Neuronal stem cell (in vitro differentiated cells): Measurements from ENCODE around the gene OBP2B.
A peak's percentile ranks its signal among the peaks of the same experiment; 100 is the strongest.

Source experiments
- DNase-seq: peaks from one replicate; pipeline ENCODE4 v3.0.0-alpha.2; 2013; ENCODE audit warnings: low spot score
- H2AFZ ChIP-seq: one replicate; pipeline ENCODE4 v1.6.1; 2013; ENCODE audit warnings: mild to moderate bottlenecking, low read length, inconsistent platforms
- H2AK5ac ChIP-seq: 2 replicates; pipeline ENCODE4 v1.6.1; 2013; ENCODE audit warnings: low read depth, mild to moderate bottlenecking, inconsistent platforms, low read length, moderate library complexity, mixed read lengths
- H2BK120ac ChIP-seq: 2 replicates; pipeline ENCODE4 v1.6.1; 2013; ENCODE audit warnings: low read depth, mild to moderate bottlenecking, inconsistent platforms, low read length, moderate library complexity, mixed read lengths
- H2BK12ac ChIP-seq: one replicate; pipeline ENCODE4 v1.6.1; 2013; ENCODE audit warnings: low read length, inconsistent platforms
- H2BK15ac ChIP-seq: 2 replicates; pipeline ENCODE4 v1.6.1; 2013; ENCODE audit warnings: mild to moderate bottlenecking, low read length, inconsistent platforms, mixed read lengths
- H2BK5ac ChIP-seq: one replicate; pipeline ENCODE4 v1.6.1; 2013; ENCODE audit warnings: inconsistent platforms, mild to moderate bottlenecking, low read length, moderate library complexity
- H3K14ac ChIP-seq: one replicate; pipeline ENCODE4 v1.6.1; 2013; ENCODE audit warnings: low read length, inconsistent platforms
- H3K18ac ChIP-seq: 2 replicates; pipeline ENCODE4 v1.6.1; 2013; ENCODE audit warnings: low read length, inconsistent platforms
- H3K23ac ChIP-seq: 2 replicates; pipeline ENCODE4 v1.6.1; 2013; ENCODE audit warnings: low read depth, mild to moderate bottlenecking, mixed read lengths, low read length, inconsistent platforms; ENCODE audit not compliant: poor library complexity
- H3K27ac ChIP-seq: replicated peaks from 3 replicates; pipeline ENCODE4 v1.5.1; 2013; ENCODE audit warnings: low read length, inconsistent platforms
- H3K27me3 ChIP-seq, 3 experiments: 2 replicates each; pipeline ENCODE4 v1.6.1; 2013; ENCODE audit warnings: low read length in 3 of 3, mild to moderate bottlenecking in 2 of 3, inconsistent platforms in 1 of 3, low read depth in 1 of 3, mixed read lengths in 1 of 3, moderate library complexity in 1 of 3; ENCODE audit not compliant: control insufficient read depth in 3 of 3, insufficient read depth in 3 of 3
- H3K36me3 ChIP-seq, 2 donors: replicated peaks in 1 of 2; 2 replicates each; pipeline ENCODE4 v1.6.1; 2013; ENCODE audit warnings: low read length in 2 of 2; ENCODE audit not compliant: control insufficient read depth in 2 of 2, insufficient read depth in 2 of 2
- H3K4ac ChIP-seq: 2 replicates; pipeline ENCODE4 v1.6.1; 2013; ENCODE audit warnings: inconsistent platforms, mild to moderate bottlenecking, low read length, moderate library complexity
- H3K4me1 ChIP-seq, 2 donors: 1 replicate in 1 of 2; 2 replicates in 1 of 2; pipeline ENCODE4 v1.6.1; 2013; ENCODE audit warnings: low read length in 2 of 2, low read depth in 1 of 2; ENCODE audit not compliant: control insufficient read depth in 2 of 2, insufficient read depth in 1 of 2
- H3K4me2 ChIP-seq: one replicate; pipeline ENCODE4 v1.6.1; 2013; ENCODE audit warnings: mild to moderate bottlenecking, low read length, inconsistent platforms; ENCODE audit not compliant: insufficient read depth, poor library complexity, severe bottlenecking
- H3K4me3 ChIP-seq, 2 donors: 2 replicates each; pipeline ENCODE4 v1.5.1; 2013; ENCODE audit warnings: low read length in 2 of 2, mild to moderate bottlenecking in 2 of 2, inconsistent platforms in 1 of 2, moderate library complexity in 1 of 2
- H3K79me1 ChIP-seq: one replicate; pipeline ENCODE4 v1.6.1; 2013; ENCODE audit warnings: low read depth, mild to moderate bottlenecking, inconsistent platforms, low read length, moderate library complexity
- H3K9ac ChIP-seq: one replicate; pipeline ENCODE4 v1.6.1; 2013; ENCODE audit warnings: mild to moderate bottlenecking, low read depth, low read length, inconsistent platforms; ENCODE audit not compliant: poor library complexity
- H3K9me3 ChIP-seq, 2 donors: replicated peaks in 1 of 2; 2 replicates each; pipeline versions ENCODE3 to v1.6.1; 2013; ENCODE audit warnings: low read length in 2 of 2, mild to moderate bottlenecking in 2 of 2, inconsistent platforms in 1 of 2, low read depth in 1 of 2, mixed read lengths in 1 of 2, moderate library complexity in 1 of 2; ENCODE audit not compliant: control insufficient read depth in 2 of 2, insufficient read depth in 1 of 2
- H4K8ac ChIP-seq: one replicate; pipeline ENCODE4 v1.6.1; 2013; ENCODE audit warnings: low read depth, mild to moderate bottlenecking, inconsistent platforms, low read length, moderate library complexity
- H4K91ac ChIP-seq: one replicate; pipeline ENCODE4 v1.6.1; 2013; ENCODE audit warnings: low read length, low read depth, mild to moderate bottlenecking, inconsistent platforms; ENCODE audit not compliant: poor library complexity
- WGBS, 2 donors: extraction: QIAGEN DNeasy Blood & Tissue Kit; methylation state at CpG; one replicate each; pipeline ENCODE4 v1.1.7; 2013; ENCODE audit warnings: missing lambda C conversion rate in 2 of 2, mixed read lengths in 1 of 2; ENCODE audit not compliant: insufficient read length in 2 of 2, insufficient replicate concordance in 1 of 2; ENCODE audit errors: extremely low coverage in 2 of 2; 5-methylcytosine and 5-hydroxymethylcytosine counted together

OBP2B gene

DNA sequence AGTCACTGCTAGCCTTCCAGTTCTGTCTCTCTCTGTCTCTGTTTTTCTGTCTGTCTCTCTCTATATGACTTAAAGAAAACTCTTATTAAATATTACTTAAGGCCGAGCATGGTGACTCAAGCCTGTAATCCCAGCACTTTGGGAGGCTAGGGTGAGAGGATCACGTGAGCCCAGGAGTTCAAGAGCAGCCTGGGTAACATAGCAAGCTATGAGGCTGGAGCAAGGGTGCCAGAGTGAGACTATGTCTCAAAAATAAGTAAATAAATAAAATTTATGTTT lies 43.7 kb downstream of the OBP2B start:
- no CpG with 5 or more reads among the region's 2 CpGs for WGBS, 2 donors
- Histone ChIP-seq H2BK15ac (no peak overlapping the region), H3K27me3 (peaks cover 0 to 62% (median 23%) of the 10 kb centered on the region in 3 experiments), H2BK12ac (no peak overlapping the region), H3K4me3 (no peak overlapping the region), H4K8ac (no peak overlapping the region), H3K4ac (no peak overlapping the region), H2AFZ (no peak overlapping the region), H3K18ac (no peak overlapping the region), H3K4me2 (no peak overlapping the region), H3K23ac (no peak overlapping the region), H3K4me1 (peaks cover 4 to 9% of the 10 kb centered on the region in 2 donors), H3K9ac (no peak overlapping the region), H3K27ac (no peak overlapping the region), H3K9me3 (no peaks in the 10 kb centered on the region), H2AK5ac (no peak overlapping the region), H3K14ac (no peak overlapping the region), H3K36me3 (no peaks in the 10 kb centered on the region), H2BK5ac (no peak overlapping the region), H3K79me1 (peaks cover 1% of the 10 kb centered on the region), H2BK120ac (no peak overlapping the region), H4K91ac (no peak overlapping the region)
- no peak for DNase-seq

DNA sequence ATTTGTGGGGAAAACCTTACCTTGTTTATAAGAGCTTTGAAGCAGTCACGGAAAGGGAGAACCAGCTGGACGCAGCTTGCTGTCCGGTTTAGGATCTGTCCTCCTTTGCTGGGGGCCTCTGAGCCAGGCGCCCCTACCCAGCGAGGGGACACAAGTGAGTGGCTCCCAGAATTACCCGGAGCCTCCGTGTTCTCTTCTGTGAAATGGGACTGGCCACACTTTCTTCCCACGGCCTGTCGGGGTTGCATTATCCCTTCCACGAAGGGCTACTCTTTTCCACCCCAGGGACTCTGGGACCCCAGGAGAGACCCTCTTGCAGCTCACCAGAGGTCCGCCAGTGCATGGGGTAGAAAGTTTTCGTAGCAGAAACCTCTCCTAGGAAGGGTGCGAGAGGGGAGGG lies 44.9 kb downstream of the OBP2B start:
- H3K18ac ChIP-seq, result peak overlapping the region; percentile 84
- no peak overlapping the region for H3K14ac ChIP-seq
- no peak overlapping the region for H2AK5ac ChIP-seq
- H3K27ac ChIP-seq, result no peak overlapping the region
- H3K4me2 ChIP-seq, result peak overlapping the region; percentile 90
- no peaks in the 10 kb centered on the region for H3K36me3 ChIP-seq
- peak overlapping the region; percentile 92 for H3K9ac ChIP-seq
- H3K4me3 ChIP-seq, result peak overlapping the region in 1 of 2 donors; percentile 40
- H2AFZ ChIP-seq, result peak overlapping the region; percentile 99
- H2BK15ac ChIP-seq, result peak overlapping the region; percentile 91
- no peak for DNase-seq
- no peak overlapping the region for H2BK120ac ChIP-seq
- H3K4ac ChIP-seq, result no peak overlapping the region
- peaks cover 4 to 9% of the 10 kb centered on the region in 2 donors for H3K4me1 ChIP-seq
- no peak overlapping the region for H4K91ac ChIP-seq
- peak overlapping the region; percentile 99 for H3K23ac ChIP-seq
- no CpG with 5 or more reads among the region's 13 CpGs for WGBS, 2 donors
- H4K8ac ChIP-seq, result no peak overlapping the region
- peaks cover 1% of the 10 kb centered on the region for H3K79me1 ChIP-seq
- H3K9me3 ChIP-seq, result no peaks in the 10 kb centered on the region
- no peak overlapping the region for H2BK12ac ChIP-seq
- H2BK5ac ChIP-seq, result peak overlapping the region; percentile 1
- peaks cover 0 to 62% (median 23%) of the 10 kb centered on the region in 3 experiments for H3K27me3 ChIP-seq

- DNase-seq, result no peak
- no peaks in the 10 kb centered on the region for H3K9me3 ChIP-seq
- WGBS, 2 donors, result no CpG with 5 or more reads among the region's 56 CpGs
- peak within 1 kb of the TSS; percentile 67 for H2BK5ac ChIP-seq
- H3K36me3 ChIP-seq, result no peaks in the 10 kb centered on the region
- H2BK12ac ChIP-seq, result no peak within 1 kb of the TSS
- peak within 1 kb of the TSS; percentile 49 for H2BK120ac ChIP-seq
- H3K23ac ChIP-seq, result peak within 1 kb of the TSS; percentile 99
- H3K4me2 ChIP-seq, result peak within 1 kb of the TSS; percentile 90
- peaks cover 4 to 9% of the 10 kb centered on the region in 2 donors for H3K4me1 ChIP-seq
- H4K8ac ChIP-seq, result no peak within 1 kb of the TSS
- H3K79me1 ChIP-seq, result peaks cover 1% of the 10 kb centered on the region
- no peak within 1 kb of the TSS for H4K91ac ChIP-seq
- H2BK15ac ChIP-seq, result peak within 1 kb of the TSS; percentile 91
- H3K14ac ChIP-seq, result no peak within 1 kb of the TSS
- H2AFZ ChIP-seq, result peak within 1 kb of the TSS; percentile 99
- H3K18ac ChIP-seq, result peak within 1 kb of the TSS; percentile 96
- peak within 1 kb of the TSS; percentile 88 for H2AK5ac ChIP-seq
- peak within 1 kb of the TSS; percentile 92 for H3K9ac ChIP-seq
- H3K27ac ChIP-seq, result no peak within 1 kb of the TSS
- peak within 1 kb of the TSS; percentile 40 to 85 for H3K4me3 ChIP-seq
- H3K27me3 ChIP-seq, result peaks cover 0 to 58% (median 23%) of the 10 kb centered on the region in 3 experiments
- H3K4ac ChIP-seq, result peak within 1 kb of the TSS; percentile 94
Measured at GRCh38 chr9:133163504-133164172, 45.4 kb downstream of the OBP2B start, which contains the start of gene GBGT1. Gene GBGT1 (minus strand): TSS chr9:133163914. CDS start chr9:133162412, 1,502 bp downstream.

DNA sequence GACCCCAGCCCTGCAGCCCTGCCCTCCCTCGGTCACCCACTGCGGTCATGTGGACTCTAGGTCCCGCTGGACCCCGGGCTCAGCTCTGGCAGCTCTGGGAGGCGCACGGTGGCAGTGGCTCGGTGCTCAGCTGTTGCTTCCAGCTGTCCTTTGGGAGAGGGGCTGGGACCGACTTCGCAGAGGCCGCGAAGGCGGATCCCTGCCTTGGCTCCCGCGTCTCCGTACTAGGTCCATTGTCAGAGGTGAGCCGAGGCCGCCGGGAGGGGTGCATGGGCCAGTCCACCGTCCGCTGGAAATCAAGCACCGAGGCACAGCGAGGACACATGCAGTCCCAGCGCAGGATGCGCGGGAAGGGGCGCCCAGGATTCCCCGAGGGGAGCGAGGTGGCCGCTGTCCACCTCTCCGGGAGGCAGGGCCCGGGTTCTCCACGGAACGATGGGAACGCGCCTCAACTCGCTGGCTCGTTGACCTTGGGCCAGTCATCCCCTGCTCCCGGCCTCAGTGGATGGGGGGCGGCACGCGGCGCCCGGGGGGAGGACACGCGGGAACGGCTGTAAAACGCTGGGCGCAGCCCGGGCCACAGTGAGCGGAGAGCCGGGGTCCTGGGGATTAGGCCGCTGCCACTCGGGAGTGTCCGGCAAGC lies 46.1 kb downstream of the OBP2B start:
- peak overlapping the region; percentile 88 for H2AK5ac ChIP-seq
- H2BK15ac ChIP-seq, result peak overlapping the region; percentile 14
- H3K27ac ChIP-seq, result no peak overlapping the region
- no peak overlapping the region for H2BK12ac ChIP-seq
- H3K4me3 ChIP-seq, result peak overlapping the region; percentile 40 to 85
- H2BK5ac ChIP-seq, result peak overlapping the region; percentile 67
- peak overlapping the region; percentile 92 for H3K9ac ChIP-seq
- peak overlapping the region; percentile 90 for H3K4me2 ChIP-seq
- H2BK120ac ChIP-seq, result peak overlapping the region; percentile 49
- peak overlapping the region; percentile 96 for H3K18ac ChIP-seq
- no peak overlapping the region for H3K14ac ChIP-seq
- DNase-seq, result no peak
- peak overlapping the region; percentile 99 for H2AFZ ChIP-seq
- no CpG with 5 or more reads among the region's 54 CpGs for WGBS, 2 donors
- H3K9me3 ChIP-seq, result no peaks in the 10 kb centered on the region
- no peak overlapping the region for H4K91ac ChIP-seq
- peaks cover 4 to 9% of the 10 kb centered on the region in 2 donors for H3K4me1 ChIP-seq
- peaks cover 0 to 51% (median 23%) of the 10 kb centered on the region in 3 experiments for H3K27me3 ChIP-seq
- H3K79me1 ChIP-seq, result peaks cover 1% of the 10 kb centered on the region
- H3K4ac ChIP-seq, result peak overlapping the region; percentile 94
- peak overlapping the region; percentile 75 for H3K23ac ChIP-seq
- H4K8ac ChIP-seq, result no peak overlapping the region
- no peaks in the 10 kb centered on the region for H3K36me3 ChIP-seq
